GM10847 (cell line): ENCODE data around the gene R3HDM4.

Experiments used
- POLR2A ChIP-seq: IDR thresholded peaks from 2 replicates; pipeline ENCODE4 v1.6.1; 2011; ENCODE audit not compliant: insufficient read length; ENCODE audit errors: extremely low read depth

R3HDM4 gene

DNA sequence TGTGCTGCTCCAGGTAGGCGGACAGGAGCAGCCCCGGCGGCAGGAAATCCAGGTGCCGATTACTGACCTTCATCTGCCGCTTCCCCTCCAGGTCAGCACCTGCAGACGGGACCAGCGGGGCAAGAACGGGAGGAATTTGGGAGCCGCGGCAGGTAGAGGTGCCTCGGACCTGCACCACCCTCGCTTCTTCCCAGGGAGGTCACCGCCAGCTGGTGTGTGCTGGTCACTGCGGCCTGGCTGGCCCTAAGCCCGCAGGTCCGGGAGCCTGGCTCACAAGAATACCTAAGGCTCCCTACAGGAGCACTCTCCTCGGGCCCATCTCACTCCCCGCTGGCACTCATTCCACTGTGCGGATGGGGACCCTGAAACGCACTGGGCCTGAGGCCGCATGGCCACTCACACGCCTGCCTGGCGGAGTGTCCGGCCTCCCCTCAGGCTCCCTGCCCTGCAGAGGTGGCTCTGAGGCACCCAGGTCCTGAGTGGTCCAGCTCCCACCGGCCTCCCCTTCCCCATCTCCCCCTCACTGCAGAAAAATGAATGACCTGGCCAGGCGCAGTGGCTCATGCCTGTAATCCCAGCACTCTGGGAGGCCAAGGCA is 15.5 kb downstream of the R3HDM4 start:
- TF ChIP-seq POLR2A: no peak

DNA sequence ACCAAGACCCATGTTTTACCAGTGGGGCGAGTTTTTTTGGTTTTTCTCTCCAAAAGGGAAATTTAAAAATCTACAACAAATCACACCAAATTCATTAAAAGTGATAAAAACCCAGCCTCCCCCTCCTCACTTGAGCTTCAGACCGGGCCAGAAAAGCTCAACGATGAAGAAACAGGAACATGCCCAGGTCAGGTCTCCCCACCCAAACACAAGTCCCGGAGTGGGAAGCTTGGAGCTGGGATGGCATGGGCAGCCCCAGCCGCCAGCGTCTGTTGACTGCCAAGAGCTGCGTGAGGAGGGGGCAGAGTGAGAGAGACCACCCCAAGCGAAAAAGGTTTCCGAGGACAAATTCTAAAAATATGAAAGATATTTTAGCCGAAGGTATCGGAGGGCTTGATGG is 16.0 kb downstream of the R3HDM4 start:
- TF ChIP-seq POLR2A: no peak

GRCh38 chr19:896434-896833 is 16.6 kb downstream of the R3HDM4 start:
- TF ChIP-seq POLR2A: no peak

DNA sequence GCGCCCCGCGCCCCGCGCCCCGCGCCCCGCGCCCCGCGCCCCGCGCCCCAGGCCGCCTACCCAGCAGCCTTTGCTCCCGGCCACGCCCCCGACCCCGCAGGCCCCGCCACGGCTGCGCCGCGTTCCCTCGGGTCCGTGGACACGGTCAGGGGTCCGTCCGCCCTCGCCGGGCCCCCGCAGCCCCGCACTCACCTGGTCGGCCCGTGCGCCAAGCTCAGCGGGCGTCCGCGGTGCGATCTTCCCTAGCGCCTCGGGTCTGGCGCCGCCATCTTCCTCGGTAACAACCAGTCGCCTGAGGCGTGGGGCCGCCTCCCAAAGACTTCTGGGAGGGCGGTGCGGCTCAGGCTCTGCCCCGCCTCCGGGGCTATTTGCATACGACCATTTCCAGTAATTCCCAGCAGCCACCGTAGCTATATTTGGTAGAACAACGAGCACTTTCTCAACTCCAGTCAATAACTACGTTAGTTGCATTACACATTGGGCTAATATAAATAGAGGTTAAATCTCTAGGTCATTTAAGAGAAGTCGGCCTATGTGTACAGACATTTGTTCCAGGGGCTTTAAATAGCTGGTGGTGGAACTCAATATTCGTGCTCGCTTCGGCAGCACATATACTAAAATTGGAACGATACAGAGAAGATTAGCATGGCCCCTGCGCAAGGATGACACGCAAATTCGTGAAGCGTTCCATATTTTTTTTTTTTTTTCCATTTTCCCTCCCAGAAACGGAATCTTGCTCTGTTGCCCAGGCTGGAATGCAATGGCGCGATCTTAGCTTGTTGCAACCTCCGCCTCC is 19.9 kb downstream of the R3HDM4 start, which contains the start of the genes MED16 and RNU6-9:
Gene MED16 (minus strand): TSS at position 294 of the 796 bp plus-strand sequence. CDS start 2,056 bp downstream, outside the sequence.
Gene RNU6-9 (plus strand): TSS at position 591 of the 796 bp plus-strand sequence.
- peak; percentile 65 for TF ChIP-seq POLR2A

DNA sequence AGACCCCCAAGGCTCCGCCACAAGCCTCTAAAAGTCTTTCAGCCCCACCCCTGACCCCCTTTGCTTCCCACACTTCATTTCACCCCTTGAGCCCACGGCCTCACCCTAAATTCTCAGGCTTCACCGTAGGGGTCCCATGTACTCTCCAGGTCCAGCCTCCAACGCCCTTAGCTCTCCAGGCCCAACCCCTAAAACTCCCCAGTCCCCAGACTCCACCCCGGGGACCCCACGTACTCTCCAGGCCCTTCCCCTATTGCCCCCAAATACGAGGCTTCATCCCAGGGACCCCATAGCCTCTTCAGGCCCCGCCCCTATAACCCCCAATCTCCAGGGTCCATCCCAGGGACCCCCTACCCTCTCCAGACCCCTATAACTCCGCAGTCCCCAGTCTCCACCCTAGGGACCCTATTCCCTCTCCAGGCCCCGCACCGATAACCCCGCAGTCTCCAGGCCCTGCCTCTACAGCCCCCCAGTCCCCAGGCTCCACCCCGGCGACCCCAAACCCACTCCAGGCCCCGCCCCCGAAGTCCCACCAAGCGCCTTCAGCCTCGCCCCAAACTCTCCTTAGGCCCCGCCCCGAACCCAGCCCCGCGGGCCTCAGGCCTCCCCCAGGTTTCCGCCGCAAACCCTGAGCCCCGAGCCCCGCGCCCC is 20.7 kb downstream of the R3HDM4 start:
- TF ChIP-seq POLR2A: no peak

DNA sequence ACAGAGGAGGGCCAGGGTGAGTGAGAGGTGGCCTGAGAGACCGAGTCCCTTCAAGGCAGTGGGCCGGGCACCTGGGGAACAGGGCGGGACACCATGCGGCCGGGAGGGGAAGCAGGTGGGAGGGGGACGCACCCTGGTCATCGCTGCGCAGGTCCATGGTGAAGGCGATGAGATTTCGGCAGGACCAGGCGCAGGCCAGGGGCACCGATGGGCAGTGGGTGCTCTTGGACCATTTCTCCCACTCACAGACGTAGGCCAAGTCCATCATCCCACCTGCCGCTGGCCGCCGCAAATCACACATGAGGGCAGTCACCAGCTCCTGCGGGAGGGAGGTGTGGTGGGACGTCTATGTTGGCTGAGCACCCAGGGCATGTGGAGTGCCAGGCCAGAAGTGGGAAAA is 22.2 kb downstream of the R3HDM4 start:
- no peak for TF ChIP-seq POLR2A

GRCh38 chr19:889662-890295 is 23.2 kb downstream of the R3HDM4 start:
- TF ChIP-seq POLR2A: no peak

GRCh38 chr19:888581-889385 is 24.2 kb downstream of the R3HDM4 start:
- no peak for TF ChIP-seq POLR2A

DNA sequence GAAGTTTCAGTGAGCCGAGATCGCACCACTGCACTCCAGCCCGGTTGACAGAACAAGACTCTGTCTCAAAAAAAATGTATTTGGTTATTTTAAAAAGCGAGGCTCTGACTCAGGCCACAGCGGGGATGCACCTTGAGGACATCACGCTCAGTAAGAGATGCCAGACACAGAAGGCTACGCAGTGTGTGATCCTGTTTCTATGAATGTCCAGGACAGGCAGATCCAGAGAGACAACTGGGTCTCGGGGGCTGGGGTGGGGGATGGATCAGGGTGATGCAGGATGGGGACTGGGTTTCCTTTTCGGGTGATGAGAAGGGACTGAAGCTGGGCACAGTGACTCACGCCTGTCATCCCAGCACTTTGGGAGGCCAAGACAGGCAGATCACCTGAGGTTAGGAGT is 25.4 kb downstream of the R3HDM4 start:
- no peak for TF ChIP-seq POLR2A

DNA sequence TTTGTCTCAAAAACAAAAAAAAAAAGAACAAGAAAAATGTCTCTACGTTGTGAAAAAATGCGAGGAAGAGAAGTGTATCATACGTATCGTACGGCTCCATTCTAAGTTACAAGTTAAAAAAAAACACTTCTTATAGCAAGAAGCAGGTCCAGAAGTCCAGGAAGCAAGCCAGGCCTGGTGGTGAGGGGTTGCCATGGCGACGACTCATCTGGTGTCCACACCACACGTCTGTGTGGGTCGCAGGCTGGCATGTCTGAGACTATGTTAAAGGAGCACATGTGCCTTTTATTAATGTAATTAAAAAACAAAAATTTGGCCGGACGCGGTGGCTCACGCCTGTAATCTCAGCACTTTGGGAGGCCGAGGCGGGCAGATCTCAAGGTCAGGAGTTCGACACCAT is 25.9 kb downstream of the R3HDM4 start:
- no peak for TF ChIP-seq POLR2A

GRCh38 chr19:885536-886224 is 27.3 kb downstream of the R3HDM4 start:
- TF ChIP-seq POLR2A: no peak

DNA sequence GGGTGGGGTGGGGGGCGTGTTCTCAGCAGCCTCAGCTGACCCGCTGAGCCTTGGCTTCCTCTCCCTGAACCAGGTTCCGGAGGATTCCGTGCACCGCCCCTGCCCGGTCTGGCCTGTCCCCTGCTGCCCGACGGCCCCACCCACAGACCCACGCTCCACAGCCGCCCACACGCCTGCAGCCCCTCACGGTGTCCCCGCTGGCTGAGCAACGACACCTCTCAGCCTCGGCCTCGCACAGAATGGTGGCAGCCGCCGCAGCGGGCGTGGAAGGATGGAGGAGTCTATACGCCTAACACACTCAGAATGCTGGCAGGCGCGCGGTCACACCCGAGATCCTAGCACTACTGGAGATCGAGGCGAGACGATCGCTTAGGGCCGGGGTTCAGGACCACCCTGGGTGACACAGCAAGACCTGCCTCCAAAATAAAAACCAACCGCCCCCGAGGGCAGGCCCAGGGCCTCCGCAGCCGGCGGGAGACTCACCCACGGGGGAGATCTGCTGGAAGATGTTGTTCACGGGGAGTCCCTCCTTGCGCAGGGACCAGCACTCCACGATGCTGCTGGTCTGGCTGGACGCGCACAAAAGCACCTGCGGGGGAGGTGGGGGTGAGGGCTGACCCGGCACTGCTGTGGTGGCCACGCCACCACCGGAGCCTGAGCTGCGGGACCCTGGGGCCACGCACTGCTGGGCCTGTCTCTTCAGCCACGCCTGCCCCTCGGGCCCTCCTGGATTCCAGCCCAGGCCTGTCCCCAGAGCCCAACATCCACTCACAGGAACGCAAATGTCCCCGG is 28.4 kb downstream of the R3HDM4 start:
- TF ChIP-seq POLR2A: no peak

GRCh38 chr19:883661-884211 is 29.3 kb downstream of the R3HDM4 start:
- no peak for TF ChIP-seq POLR2A
